Measurements from ENCODE around the gene VAV1. TPM values are rescaled to one million over a fixed set of nuclear protein-coding genes. Genes with fewer than 3 reads are reported as not detected.
A peak's percentile ranks its signal among the peaks of the same experiment; 100 is the strongest.

The VAV1 gene
- total RNA-seq, 1 donor from 2014 or later: not detected

GRCh38 chr19:6725513-6726231, 46.8 kb upstream of the VAV1 start:
- DNase-seq (ENCODE audit: low read depth, low spot score): no peak
- H3K9me3 Mint-ChIP-seq: no peaks in the 10 kb centered on the region
- H3K4me1 Mint-ChIP-seq: peaks cover 12% of the 10 kb centered on the region
- H3K27ac Mint-ChIP-seq (ENCODE audit: unreplicated experiment): peak overlapping the region; percentile 81
- H3K4me3 Mint-ChIP-seq: no peak overlapping the region
- peaks cover 5% of the 10 kb centered on the region for H3K27me3 Mint-ChIP-seq (ENCODE audit: low read depth)
- H3K36me3 Mint-ChIP-seq (ENCODE audit: low read depth): no peaks in the 10 kb centered on the region
- no peak for TF ChIP-seq CTCF (conservative IDR thresholded peaks at IDR 0.05)

GRCh38 chr19:6728346-6728745, 44.2 kb upstream of the VAV1 start:
- Mint-ChIP-seq H3K9me3 (no peaks in the 10 kb centered on the region), H3K27me3 (ENCODE audit: low read depth) (no peaks in the 10 kb centered on the region), H3K36me3 (ENCODE audit: low read depth) (no peaks in the 10 kb centered on the region), H3K4me1 (peaks cover 6% of the 10 kb centered on the region), H3K4me3 (no peak overlapping the region), H3K27ac (ENCODE audit: unreplicated experiment) (no peak overlapping the region)
- no peak for TF ChIP-seq CTCF (conservative IDR thresholded peaks at IDR 0.05)
- no peak for DNase-seq (ENCODE audit: low read depth, low spot score)

- no peaks in the 10 kb centered on the region for H3K9me3 Mint-ChIP-seq
These were observed 42.8 kb upstream of the VAV1 start for GRCh38 chr19:6729573-6730152.

GRCh38 chr19:6730153-6730804, 42.2 kb upstream of the VAV1 start:
- Mint-ChIP-seq H3K9me3 (no peaks in the 10 kb centered on the region), H3K4me3 (no peak overlapping the region), H3K4me1 (peaks cover 6% of the 10 kb centered on the region), H3K27me3 (ENCODE audit: low read depth) (no peaks in the 10 kb centered on the region), H3K27ac (ENCODE audit: unreplicated experiment) (no peak overlapping the region), H3K36me3 (ENCODE audit: low read depth) (no peaks in the 10 kb centered on the region)
- no peak for TF ChIP-seq CTCF (conservative IDR thresholded peaks at IDR 0.05)
- no peak for DNase-seq (ENCODE audit: low read depth, low spot score)

More at GRCh38 chr19:6729573-6730152, 42.8 kb upstream of the VAV1 start:
- DNase-seq (ENCODE audit: low read depth, low spot score): no peak
- H3K27ac Mint-ChIP-seq (ENCODE audit: unreplicated experiment): no peak overlapping the region
- no peak for TF ChIP-seq CTCF (conservative IDR thresholded peaks at IDR 0.05)
- H3K36me3 Mint-ChIP-seq (ENCODE audit: low read depth): no peaks in the 10 kb centered on the region
- peak overlapping the region; percentile 31 for H3K4me3 Mint-ChIP-seq
- peaks cover 6% of the 10 kb centered on the region for H3K4me1 Mint-ChIP-seq
- H3K27me3 Mint-ChIP-seq (ENCODE audit: low read depth): no peaks in the 10 kb centered on the region

GRCh38 chr19:6730941-6731670, 41.4 kb upstream of the VAV1 start:
- Mint-ChIP-seq H3K4me1 (peaks cover 11% of the 10 kb centered on the region), H3K36me3 (ENCODE audit: low read depth) (no peaks in the 10 kb centered on the region), H3K27me3 (ENCODE audit: low read depth) (no peaks in the 10 kb centered on the region), H3K4me3 (no peak overlapping the region), H3K9me3 (no peaks in the 10 kb centered on the region), H3K27ac (ENCODE audit: unreplicated experiment) (no peak overlapping the region)
- TF ChIP-seq CTCF (conservative IDR thresholded peaks at IDR 0.05): no peak
- no peak for DNase-seq (ENCODE audit: low read depth, low spot score)
